Transverse colon (tissue), 4 donors: ENCODE measurements around the gene MRPL14. TPM values are rescaled to one million over a fixed set of nuclear protein-coding genes. Genes with fewer than 3 reads are reported as not detected.

Source experiments
- DNase-seq: peaks from one replicate; pipeline ENCODE4 v3.0.0-alpha.2; 2019
- H3K27ac ChIP-seq, 4 donors: fragments of 200-600 bp; sonication (generic); 2 replicates each; pipeline ENCODE4 v1.5.1; 2016 to 2018; ENCODE audit warnings: inconsistent platforms in 4 of 4
- H3K27me3 ChIP-seq: fragments of 200-600 bp; sonication (generic); 2 replicates; pipeline ENCODE4 v1.5.1; 2017; ENCODE audit warnings: inconsistent platforms
- H3K36me3 ChIP-seq, 4 donors: fragments of 200-600 bp; sonication (generic); 2 replicates each; pipeline ENCODE4 v1.5.1; 2017 to 2019; ENCODE audit warnings: inconsistent platforms in 4 of 4
- H3K4me1 ChIP-seq, 4 donors: fragments of 200-600 bp; sonication (generic); 2 replicates each; pipeline ENCODE4 v1.5.1; 2017 to 2020; ENCODE audit warnings: inconsistent platforms in 4 of 4
- H3K4me3 ChIP-seq, 4 donors: fragments of 200-600 bp; sonication (generic); 1 replicate in 1 of 4; 2 replicates in 3 of 4; pipeline versions ENCODE4 v1.5.1 to v1.6.1; 2017 to 2019; ENCODE audit warnings: inconsistent platforms in 4 of 4
- H3K9me3 ChIP-seq, 2 donors: fragments of 200-600 bp; sonication (generic); 2 replicates each; pipeline ENCODE4 v1.5.1; 2017 to 2019; ENCODE audit warnings: inconsistent platforms in 2 of 2
- CTCF ChIP-seq, 5 experiments: fragments of 200-600 bp in 3 of 5; fragments of 450-650 bp in 2 of 5; sonication (generic) in 3 of 5; IDR thresholded peaks; 1 replicate in 2 of 5; 2 replicates in 3 of 5; pipeline ENCODE4 v1.5.1; 2016 to 2017; ENCODE audit warnings: antibody characterized with exemption in 5 of 5, inconsistent platforms in 3 of 5, mild to moderate bottlenecking in 2 of 5, moderate library complexity in 1 of 5
- EP300 ChIP-seq: sonication (generic); formaldehyde crosslinking; IDR thresholded peaks from one replicate; pipeline ENCODE4 v1.6.1; 2017; ENCODE audit warnings: antibody characterized with exemption, low read depth
- POLR2A ChIP-seq: fragments of 450-650 bp; IDR thresholded peaks from one replicate; pipeline ENCODE4 v1.6.1; 2016; ENCODE audit warnings: antibody characterized with exemption, mild to moderate bottlenecking, moderate library complexity
- POLR2AphosphoS5 ChIP-seq, 3 donors: sonication (generic); formaldehyde crosslinking; IDR thresholded peaks; one replicate each; pipeline ENCODE4 v1.6.1; 2016; ENCODE audit warnings: antibody characterized with exemption in 3 of 3
- WGBS, 2 donors: methylation state at CpG; one replicate each; pipeline ENCODE4 v1.1.5; 2018; ENCODE audit warnings: low coverage in 1 of 2; 5-methylcytosine and 5-hydroxymethylcytosine counted together
- in situ Hi-C, 4 donors: fragments of 200-750 bp; cut with MboI; loops; one replicate each; pipeline versions ENCODE4 v1.15.0 to v1.15.1; 2017; ENCODE audit warnings: low sequenced_read_pairs in 3 of 4, low pct_ligation_motif_present in 1 of 4, low pct_unique_long_range_greater_than_20kb in 1 of 4
- intact Hi-C: fragments of 100-400 bp; cut with DNase I; formaldehyde crosslinking; loops from one replicate; pipeline ENCODE4 v1.15.1; 2023; ENCODE audit warnings: low total_unique reads
- total RNA-seq, 4 donors: library from RNA; depleted of rRNA; stranded (reverse); fragments of >200 nt; gene quantifications; one replicate each; pipeline ENCODE4 v1.1.0, GENCODE V29; 2016

MRPL14 gene
- total RNA-seq, 4 donors from 2014 or later: 15.5 to 54.6 (median 45.9) TPM

- peak overlapping the region in 1 of 4 donors; percentile 70 for H3K27ac ChIP-seq
- H3K36me3 ChIP-seq: peaks cover 0 to 35% (median 10%) of the 10 kb centered on the region in 4 donors
- H3K4me1 ChIP-seq: peaks cover 0 to 12% (median 4%) of the 10 kb centered on the region in 4 donors
- in situ Hi-C loops: no loop called here
- H3K9me3 ChIP-seq: no peaks in the 10 kb centered on the region
- 90% methylated on average over 2 to 3 of the region's 3 CpGs for WGBS, 2 donors
- H3K27me3 ChIP-seq: no peaks in the 10 kb centered on the region
- intact Hi-C loops: no loop called here
- TF ChIP-seq POLR2A (no peak), CTCF (IDR thresholded peaks at IDR 0.05) (no peak), EP300 (no peak), POLR2AphosphoS5 (IDR thresholded peaks at IDR 0.05) (no peak)
- H3K4me3 ChIP-seq: no peak overlapping the region
- no peak for DNase-seq
Observed at GRCh38 chr6:44110966-44111365, 16.3 kb downstream of the MRPL14 start.

GRCh38 chr6:44110005-44110676 lies 17.1 kb downstream of the MRPL14 start:
- Histone ChIP-seq H3K27ac (no peak overlapping the region), H3K4me3 (no peak overlapping the region), H3K36me3 (peaks cover 0 to 35% (median 10%) of the 10 kb centered on the region in 4 donors), H3K9me3 (no peaks in the 10 kb centered on the region), H3K27me3 (no peaks in the 10 kb centered on the region), H3K4me1 (peaks cover 0 to 6% (median 3%) of the 10 kb centered on the region in 4 donors)
- in situ Hi-C loops (no loop called here), intact Hi-C loops (no loop called here)
- no peak for DNase-seq
- no peak for TF ChIP-seq CTCF (IDR thresholded peaks at IDR 0.05)
- TF ChIP-seq EP300: no peak
- TF ChIP-seq POLR2A: no peak
- TF ChIP-seq POLR2AphosphoS5 (IDR thresholded peaks at IDR 0.05): no peak
- 73% methylated on average over 6 of the region's 6 CpGs; no CpG with 5 or more reads in 1 of the 2 donors for WGBS, 2 donors

- Histone ChIP-seq H3K4me3 (no peak overlapping the region), H3K27me3 (no peaks in the 10 kb centered on the region), H3K9me3 (no peaks in the 10 kb centered on the region), H3K36me3 (peaks cover 0 to 29% (median 9%) of the 10 kb centered on the region in 4 donors), H3K27ac (no peak overlapping the region), H3K4me1 (peaks cover 0 to 9% (median 3%) of the 10 kb centered on the region in 4 donors)
- in situ Hi-C loops: no loop called here
- TF ChIP-seq EP300: no peak
- no peak for TF ChIP-seq POLR2A
- no peak for TF ChIP-seq CTCF (IDR thresholded peaks at IDR 0.05)
- no peak for TF ChIP-seq POLR2AphosphoS5 (IDR thresholded peaks at IDR 0.05)
- 92 to 94% methylated on average over 8 to 10 of the region's 10 CpGs for WGBS, 2 donors
- DNase-seq: no peak
- intact Hi-C loops: no loop called here
Observed at GRCh38 chr6:44109212-44109611, 18.0 kb downstream of the MRPL14 start.

GRCh38 chr6:44108471-44108870 lies 18.8 kb downstream of the MRPL14 start:
- 82% methylated on average over 1 of the region's 1 CpG; no CpG with 5 or more reads in 1 of the 2 donors for whole genome bisulfite sequencing, 2 donors
- in situ Hi-C loops (no loop called here), intact Hi-C loops (no loop called here)
- TF ChIP-seq EP300: no peak
- no peak for TF ChIP-seq CTCF (IDR thresholded peaks at IDR 0.05)
- no peak for TF ChIP-seq POLR2AphosphoS5 (IDR thresholded peaks at IDR 0.05)
- TF ChIP-seq POLR2A: no peak
- Histone ChIP-seq H3K27ac (no peak overlapping the region), H3K4me3 (no peak overlapping the region), H3K27me3 (no peaks in the 10 kb centered on the region), H3K9me3 (no peaks in the 10 kb centered on the region), H3K4me1 (peaks cover 0 to 9% (median 3%) of the 10 kb centered on the region in 4 donors), H3K36me3 (peaks cover 0 to 22% (median 5%) of the 10 kb centered on the region in 4 donors)
- DNase-seq: no peak
